MM.1S (cell line): ENCODE measurements around the gene THBS3.

Source experiments
- EZH2 ChIP-seq: fragments of 300-600 bp; sonication (generic); optimal IDR thresholded peaks from 2 replicates; pipeline ENCODE3; 2017; ENCODE audit warnings: low read depth, mild to moderate bottlenecking, antibody characterized with exemption, low read length, mixed read lengths
- TF ChIP-seq, protein P1 (sequence below): fragments of 300-600 bp; sonication (generic); IDR thresholded peaks from 2 replicates; pipeline ENCODE4 v1.5.1; 2016; ENCODE audit warnings: antibody characterized with exemption, low read length, mixed read lengths

DNA sequence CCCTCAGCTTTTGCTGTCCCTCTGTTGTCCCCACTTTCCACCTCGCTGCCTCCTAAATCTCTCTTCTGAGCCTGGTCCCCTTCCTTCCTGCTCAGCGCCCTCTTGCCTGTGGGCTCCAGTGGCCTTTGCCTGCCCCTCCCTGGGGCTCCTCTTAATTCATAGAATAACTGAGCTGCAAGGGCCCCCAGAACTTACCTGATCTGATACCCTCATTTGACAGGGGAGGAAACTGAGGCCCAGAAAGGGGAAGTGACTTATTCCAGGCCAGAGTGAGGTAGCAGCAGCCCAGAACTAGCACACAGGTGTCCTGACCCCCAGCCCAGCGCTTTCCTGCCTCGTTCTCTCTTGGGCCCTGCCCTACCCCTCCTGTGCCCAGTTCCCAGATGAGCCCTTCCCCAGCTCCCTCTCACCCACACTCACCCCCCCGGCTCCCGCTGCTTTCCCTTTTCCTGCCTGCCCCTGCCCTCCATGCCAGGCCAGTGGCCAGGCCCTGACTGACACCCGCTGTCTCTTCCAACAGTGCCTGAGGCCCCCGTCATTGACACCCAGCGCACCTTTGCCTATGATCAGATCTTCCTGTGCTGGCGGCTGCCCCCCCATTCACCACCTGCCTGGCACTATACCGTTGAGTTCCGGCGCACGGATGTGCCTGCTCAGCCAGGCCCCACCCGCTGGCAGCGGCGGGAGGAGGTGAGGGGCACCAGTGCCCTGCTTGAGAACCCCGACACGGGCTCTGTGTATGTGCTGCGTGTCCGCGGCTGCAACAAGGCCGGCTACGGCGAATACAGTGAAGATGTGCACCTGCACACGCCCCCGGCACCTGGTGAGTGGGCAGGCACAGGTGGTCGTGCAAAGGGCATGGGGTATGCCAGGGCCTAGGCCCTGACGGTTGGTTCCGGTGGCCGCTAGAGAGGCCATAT is 28.3 kb downstream of the THBS3 start:
- no peak for TF ChIP-seq EZH2
- TF ChIP-seq, protein P1, sequence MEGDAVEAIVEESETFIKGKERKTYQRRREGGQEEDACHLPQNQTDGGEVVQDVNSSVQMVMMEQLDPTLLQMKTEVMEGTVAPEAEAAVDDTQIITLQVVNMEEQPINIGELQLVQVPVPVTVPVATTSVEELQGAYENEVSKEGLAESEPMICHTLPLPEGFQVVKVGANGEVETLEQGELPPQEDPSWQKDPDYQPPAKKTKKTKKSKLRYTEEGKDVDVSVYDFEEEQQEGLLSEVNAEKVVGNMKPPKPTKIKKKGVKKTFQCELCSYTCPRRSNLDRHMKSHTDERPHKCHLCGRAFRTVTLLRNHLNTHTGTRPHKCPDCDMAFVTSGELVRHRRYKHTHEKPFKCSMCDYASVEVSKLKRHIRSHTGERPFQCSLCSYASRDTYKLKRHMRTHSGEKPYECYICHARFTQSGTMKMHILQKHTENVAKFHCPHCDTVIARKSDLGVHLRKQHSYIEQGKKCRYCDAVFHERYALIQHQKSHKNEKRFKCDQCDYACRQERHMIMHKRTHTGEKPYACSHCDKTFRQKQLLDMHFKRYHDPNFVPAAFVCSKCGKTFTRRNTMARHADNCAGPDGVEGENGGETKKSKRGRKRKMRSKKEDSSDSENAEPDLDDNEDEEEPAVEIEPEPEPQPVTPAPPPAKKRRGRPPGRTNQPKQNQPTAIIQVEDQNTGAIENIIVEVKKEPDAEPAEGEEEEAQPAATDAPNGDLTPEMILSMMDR = no peak
